ENCODE results near the gene SHROOM3. TPM values are rescaled to one million over a fixed set of nuclear protein-coding genes. Genes with fewer than 3 reads are reported as not detected.

Gene SHROOM3
- total RNA-seq, 2 donors from 2014 or later: 18.1 to 21.8 TPM

GRCh38 chr4:76756416-76756815, 321.4 kb downstream of the SHROOM3 start:
- peak overlapping the region; percentile 15 for H3K27ac Mint-ChIP-seq
- no peaks in the 10 kb centered on the region for H3K27me3 Mint-ChIP-seq (ENCODE audit: insufficient read depth)
- DNase-seq: no peak
- peaks cover 7% of the 10 kb centered on the region for H3K9me3 ChIP-seq (ENCODE audit: control insufficient read depth, low read length)
- no peak overlapping the region for H3K9ac ChIP-seq (ENCODE audit: extremely low read depth, low read length, poor library complexity, severe bottlenecking)
- H3K4me1 ChIP-seq (ENCODE audit: control insufficient read depth, insufficient read depth, low read length): no peaks in the 10 kb centered on the region
- TF ChIP-seq CTCF (conservative IDR thresholded peaks at IDR 0.05): no peak
- no peak overlapping the region for H3K27ac ChIP-seq (ENCODE audit: low read depth, low read length)
- H3K27me3 ChIP-seq (ENCODE audit: control insufficient read depth, insufficient read depth, low read length, poor library complexity, severe bottlenecking): no peaks in the 10 kb centered on the region
- no peak overlapping the region for H3K4me3 Mint-ChIP-seq
- H3K4me3 ChIP-seq (ENCODE audit: low read length): no peak overlapping the region
- peaks cover 5% of the 10 kb centered on the region for H3K9me3 Mint-ChIP-seq
- H3K4me1 Mint-ChIP-seq: peaks cover 4% of the 10 kb centered on the region
- H3K36me3 ChIP-seq (ENCODE audit: control insufficient read depth, insufficient read depth, low read length): peaks cover 60% of the 10 kb centered on the region
- 98 to 100% methylated on average over 2 of the region's 2 CpGs for WGBS, 2 experiments (ENCODE audit: insufficient coverage in 1 of 2, insufficient read length in 1 of 2)
- peaks cover 51% of the 10 kb centered on the region for H3K36me3 Mint-ChIP-seq (ENCODE audit: low read depth)

- Mint-ChIP-seq H3K4me1 (peaks cover 4% of the 10 kb centered on the region), H3K27me3 (ENCODE audit: insufficient read depth) (no peaks in the 10 kb centered on the region), H3K4me3 (no peak overlapping the region), H3K36me3 (ENCODE audit: low read depth) (peaks cover 45% of the 10 kb centered on the region), H3K9me3 (no peaks in the 10 kb centered on the region), H3K27ac (no peak overlapping the region)
- no peak overlapping the region for H3K4me3 ChIP-seq (ENCODE audit: low read length)
- no peaks in the 10 kb centered on the region for H3K4me1 ChIP-seq (ENCODE audit: control insufficient read depth, insufficient read depth, low read length)
- no peak for DNase-seq
- H3K27ac ChIP-seq (ENCODE audit: low read depth, low read length): peak overlapping the region; percentile 25
- H3K9ac ChIP-seq (ENCODE audit: extremely low read depth, low read length, poor library complexity, severe bottlenecking): no peak overlapping the region
- no peaks in the 10 kb centered on the region for H3K9me3 ChIP-seq (ENCODE audit: control insufficient read depth, low read length)
- no peaks in the 10 kb centered on the region for H3K27me3 ChIP-seq (ENCODE audit: control insufficient read depth, insufficient read depth, low read length, poor library complexity, severe bottlenecking)
- no peak for TF ChIP-seq CTCF (conservative IDR thresholded peaks at IDR 0.05)
- 81 to 86% methylated on average over 6 to 9 of the region's 9 CpGs for WGBS, 2 experiments (ENCODE audit: insufficient coverage in 1 of 2, insufficient read length in 1 of 2)
- peaks cover 60% of the 10 kb centered on the region for H3K36me3 ChIP-seq (ENCODE audit: control insufficient read depth, insufficient read depth, low read length)
Observed at GRCh38 chr4:76757418-76757939, 322.4 kb downstream of the SHROOM3 start.

GRCh38 chr4:76758290-76758882, 323.4 kb downstream of the SHROOM3 start:
- no peaks in the 10 kb centered on the region for H3K4me1 Mint-ChIP-seq
- Histone ChIP-seq H3K4me3 (ENCODE audit: low read length) (no peak overlapping the region), H3K9me3 (ENCODE audit: control insufficient read depth, low read length) (no peaks in the 10 kb centered on the region), H3K27me3 (ENCODE audit: control insufficient read depth, insufficient read depth, low read length, poor library complexity, severe bottlenecking) (no peaks in the 10 kb centered on the region), H3K4me1 (ENCODE audit: control insufficient read depth, insufficient read depth, low read length) (no peaks in the 10 kb centered on the region), H3K27ac (ENCODE audit: low read depth, low read length) (no peak overlapping the region), H3K9ac (ENCODE audit: extremely low read depth, low read length, poor library complexity, severe bottlenecking) (no peak overlapping the region), H3K36me3 (ENCODE audit: control insufficient read depth, insufficient read depth, low read length) (peaks cover 62% of the 10 kb centered on the region)
- H3K9me3 Mint-ChIP-seq: no peaks in the 10 kb centered on the region
- no peak overlapping the region for H3K4me3 Mint-ChIP-seq
- H3K27ac Mint-ChIP-seq: no peak overlapping the region
- TF ChIP-seq CTCF (conservative IDR thresholded peaks at IDR 0.05): peak; percentile 90
- H3K36me3 Mint-ChIP-seq (ENCODE audit: low read depth): peaks cover 48% of the 10 kb centered on the region
- DNase-seq: no peak
- H3K27me3 Mint-ChIP-seq (ENCODE audit: insufficient read depth): no peaks in the 10 kb centered on the region
- 43% methylated on average over 3 of the region's 4 CpGs; no CpG with 5 or more reads in 1 of the 2 experiments for WGBS, 2 experiments (ENCODE audit: insufficient coverage in 1 of 2, insufficient read length in 1 of 2)

All from endodermal cell (in vitro differentiated cells).